GM12878 (cell line): Measurements from ENCODE around the gene CHAT.

Experiments used
- ASH2L ChIP-seq: fragments of 300-600, 200-600 bp; sonication (generic); IDR thresholded peaks from 2 replicates; pipeline ENCODE4 v1.6.1; 2017; ENCODE audit warnings: low read depth, mild to moderate bottlenecking, borderline replicate concordance
- JUNB ChIP-seq: IDR thresholded peaks from 2 replicates; pipeline ENCODE4 v1.6.1; 2016; ENCODE audit warnings: antibody characterized with exemption, mild to moderate bottlenecking
- NFXL1 ChIP-seq: fragments of 450-650 bp; IDR thresholded peaks from 2 replicates; pipeline ENCODE4 v1.6.1; 2017; ENCODE audit warnings: antibody characterized with exemption, mild to moderate bottlenecking, borderline replicate concordance
- PAX5 ChIP-seq: IDR thresholded peaks from 2 replicates; pipeline ENCODE4 v1.6.1; 2011; ENCODE audit warnings: low read depth, low read length, borderline replicate concordance
- POLR2AphosphoS5 ChIP-seq: IDR thresholded peaks from 2 replicates; pipeline ENCODE4 v1.6.1; 2011; ENCODE audit warnings: mild to moderate bottlenecking, low read length, inconsistent platforms
- RAD21 ChIP-seq: IDR thresholded peaks from 2 replicates; pipeline ENCODE4 v1.6.1; 2011; ENCODE audit warnings: mild to moderate bottlenecking, low read depth, low read length, moderate library complexity; ENCODE audit not compliant: insufficient read depth
- RFX5 ChIP-seq: IDR thresholded peaks from 2 replicates; pipeline ENCODE4 v1.6.1; 2011; ENCODE audit warnings: low read depth, low read length, improper control_type of control experiment
- ZNF207 ChIP-seq: fragments of 450-650 bp; IDR thresholded peaks from 2 replicates; pipeline ENCODE4 v1.6.1; 2014; ENCODE audit warnings: antibody characterized with exemption, mild to moderate bottlenecking, borderline replicate concordance
- TF ChIP-seq, protein P1 (sequence below): fragments of 450-650 bp; IDR thresholded peaks from 2 replicates; pipeline ENCODE4 v1.6.1; 2017; ENCODE audit warnings: mild to moderate bottlenecking, low read depth, inconsistent platforms; ENCODE audit not compliant: poor library complexity, severe bottlenecking
- TF ChIP-seq, protein P2 (sequence below), 3 experiments: IDR thresholded peaks in 2 of 3; conservative IDR thresholded peaks in 1 of 3; 2 replicates each; pipeline ENCODE4 v1.5.1; 2011; ENCODE audit warnings: low read depth in 3 of 3, low read length in 3 of 3, mild to moderate bottlenecking in 3 of 3, control low read depth in 2 of 3, moderate library complexity in 2 of 3, inconsistent platforms in 1 of 3, mixed read lengths in 1 of 3; ENCODE audit not compliant: control insufficient read depth in 2 of 3, insufficient read depth in 1 of 3; ENCODE audit errors: extremely low read depth in 1 of 3

DNA sequence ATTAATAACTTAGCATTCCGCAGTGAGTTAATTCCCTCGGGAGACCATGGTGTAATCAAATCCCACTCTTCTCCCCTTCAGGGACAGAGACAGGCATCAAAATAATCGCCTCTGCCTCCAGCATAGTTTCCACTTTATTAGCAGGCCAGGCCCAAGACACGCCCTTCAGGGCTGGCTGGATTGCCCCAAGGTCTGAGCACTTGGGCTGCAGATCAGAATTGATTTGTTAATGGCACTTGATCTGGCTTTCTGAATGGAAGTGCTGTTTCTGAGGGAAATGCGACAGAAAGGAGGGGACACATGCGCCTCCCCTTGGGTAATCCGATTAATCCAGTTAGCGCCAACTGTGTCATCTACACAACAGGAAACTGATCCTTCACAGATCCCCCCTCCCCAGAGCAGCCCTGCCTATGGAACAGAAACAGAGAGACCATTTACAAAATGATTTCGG, 15.6 kb downstream of the CHAT start:
- TF ChIP-seq ZNF207 (no peak), NFXL1 (no peak), POLR2AphosphoS5 (no peak), RFX5 (no peak), PAX5 (no peak), ASH2L (no peak), RAD21 (no peak), JUNB (no peak)
- TF ChIP-seq, protein P1, sequence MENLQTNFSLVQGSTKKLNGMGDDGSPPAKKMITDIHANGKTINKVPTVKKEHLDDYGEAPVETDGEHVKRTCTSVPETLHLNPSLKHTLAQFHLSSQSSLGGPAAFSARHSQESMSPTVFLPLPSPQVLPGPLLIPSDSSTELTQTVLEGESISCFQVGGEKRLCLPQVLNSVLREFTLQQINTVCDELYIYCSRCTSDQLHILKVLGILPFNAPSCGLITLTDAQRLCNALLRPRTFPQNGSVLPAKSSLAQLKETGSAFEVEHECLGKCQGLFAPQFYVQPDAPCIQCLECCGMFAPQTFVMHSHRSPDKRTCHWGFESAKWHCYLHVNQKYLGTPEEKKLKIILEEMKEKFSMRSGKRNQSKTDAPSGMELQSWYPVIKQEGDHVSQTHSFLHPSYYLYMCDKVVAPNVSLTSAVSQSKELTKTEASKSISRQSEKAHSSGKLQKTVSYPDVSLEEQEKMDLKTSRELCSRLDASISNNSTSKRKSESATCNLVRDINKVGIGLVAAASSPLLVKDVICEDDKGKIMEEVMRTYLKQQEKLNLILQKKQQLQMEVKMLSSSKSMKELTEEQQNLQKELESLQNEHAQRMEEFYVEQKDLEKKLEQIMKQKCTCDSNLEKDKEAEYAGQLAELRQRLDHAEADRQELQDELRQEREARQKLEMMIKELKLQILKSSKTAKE: no peak
- TF ChIP-seq, protein P2, sequence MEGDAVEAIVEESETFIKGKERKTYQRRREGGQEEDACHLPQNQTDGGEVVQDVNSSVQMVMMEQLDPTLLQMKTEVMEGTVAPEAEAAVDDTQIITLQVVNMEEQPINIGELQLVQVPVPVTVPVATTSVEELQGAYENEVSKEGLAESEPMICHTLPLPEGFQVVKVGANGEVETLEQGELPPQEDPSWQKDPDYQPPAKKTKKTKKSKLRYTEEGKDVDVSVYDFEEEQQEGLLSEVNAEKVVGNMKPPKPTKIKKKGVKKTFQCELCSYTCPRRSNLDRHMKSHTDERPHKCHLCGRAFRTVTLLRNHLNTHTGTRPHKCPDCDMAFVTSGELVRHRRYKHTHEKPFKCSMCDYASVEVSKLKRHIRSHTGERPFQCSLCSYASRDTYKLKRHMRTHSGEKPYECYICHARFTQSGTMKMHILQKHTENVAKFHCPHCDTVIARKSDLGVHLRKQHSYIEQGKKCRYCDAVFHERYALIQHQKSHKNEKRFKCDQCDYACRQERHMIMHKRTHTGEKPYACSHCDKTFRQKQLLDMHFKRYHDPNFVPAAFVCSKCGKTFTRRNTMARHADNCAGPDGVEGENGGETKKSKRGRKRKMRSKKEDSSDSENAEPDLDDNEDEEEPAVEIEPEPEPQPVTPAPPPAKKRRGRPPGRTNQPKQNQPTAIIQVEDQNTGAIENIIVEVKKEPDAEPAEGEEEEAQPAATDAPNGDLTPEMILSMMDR (IDR thresholded peaks at IDR 0.05 in 2 of 3, conservative IDR thresholded peaks at IDR 0.05 in 1 of 3; ENCODE audit: control insufficient read depth in 2 of 3, extremely low read depth in 1 of 3, insufficient read depth in 1 of 3, low read depth in 3 of 3, low read length in 3 of 3): no peak
